HG02885 (cell line): ENCODE data around the gene CALN1.
"Not testable (repeated sequence)": the region's sequence is repeated elsewhere in the genome, so short reads cannot be mapped to it uniquely, and the experiment has no call there.

ENCODE experiments used
- ATAC-seq: cut with Tn5 transposase; IDR thresholded peaks from one replicate; pipeline ENCODE4 v1.9.1; 2021; ENCODE audit warnings: mild to moderate bottlenecking; ENCODE audit not compliant: unreplicated experiment, poor library complexity

CALN1 gene

DNA sequence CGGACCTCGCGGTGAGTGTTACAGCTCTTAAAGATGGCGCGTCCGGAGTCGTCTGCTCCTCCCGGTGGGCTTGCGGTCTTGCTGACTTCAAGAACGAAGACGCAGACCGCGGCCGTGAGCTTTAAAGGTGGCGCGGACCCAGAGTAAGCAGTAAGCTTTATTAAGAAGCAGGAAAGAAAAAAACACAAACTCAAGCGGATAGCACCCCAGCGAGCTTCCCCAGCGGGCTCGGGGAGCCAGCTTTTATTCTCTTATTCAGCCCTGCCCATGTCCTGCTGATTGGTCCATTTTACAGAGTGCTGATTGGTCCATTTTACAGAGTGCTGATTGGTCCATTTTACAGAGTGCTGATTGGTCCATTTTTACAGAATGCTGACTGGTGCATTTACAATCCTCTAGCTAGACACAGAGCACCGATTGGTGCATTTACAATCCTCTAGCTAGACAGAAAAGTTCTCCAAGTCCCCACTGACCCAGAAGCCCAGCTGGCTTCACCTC, at the start of gene CALN1:
Gene CALN1 (minus strand): TSS at position 218 of the 498 bp plus-strand sequence.
- ATAC-seq = not testable (repeated sequence)

DNA sequence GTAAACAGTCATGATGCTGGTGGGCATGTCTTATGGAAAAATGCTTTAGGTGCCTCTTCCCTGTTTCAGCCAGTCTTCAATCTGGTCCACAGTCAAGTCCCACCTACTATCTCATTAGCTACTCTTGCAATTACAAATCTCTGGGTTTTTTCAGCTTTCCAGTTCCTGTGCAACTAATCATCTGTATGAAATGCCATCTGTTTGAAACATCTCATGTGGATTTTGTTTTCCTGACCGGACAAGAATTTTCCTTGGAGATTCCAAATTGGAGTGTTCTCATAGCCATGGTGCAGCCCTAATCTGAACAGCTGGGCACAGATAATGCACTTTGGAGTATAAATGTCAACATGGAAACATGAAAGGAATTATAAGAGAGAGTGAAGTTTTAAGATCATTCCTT, 41.3 kb upstream of the CALN1 start:
- no peak for ATAC-seq

- no peak for ATAC-seq
Observed at GRCh38 chr7:72447465-72448204, 35.5 kb upstream of the CALN1 start.

- no peak for ATAC-seq
Observed at GRCh38 chr7:72446591-72447462, 34.7 kb upstream of the CALN1 start.

GRCh38 chr7:72446131-72446530, 34.0 kb upstream of the CALN1 start:
- no peak for ATAC-seq

- no peak for ATAC-seq
Observed at GRCh38 chr7:72445580-72445979, 33.4 kb upstream of the CALN1 start.

DNA sequence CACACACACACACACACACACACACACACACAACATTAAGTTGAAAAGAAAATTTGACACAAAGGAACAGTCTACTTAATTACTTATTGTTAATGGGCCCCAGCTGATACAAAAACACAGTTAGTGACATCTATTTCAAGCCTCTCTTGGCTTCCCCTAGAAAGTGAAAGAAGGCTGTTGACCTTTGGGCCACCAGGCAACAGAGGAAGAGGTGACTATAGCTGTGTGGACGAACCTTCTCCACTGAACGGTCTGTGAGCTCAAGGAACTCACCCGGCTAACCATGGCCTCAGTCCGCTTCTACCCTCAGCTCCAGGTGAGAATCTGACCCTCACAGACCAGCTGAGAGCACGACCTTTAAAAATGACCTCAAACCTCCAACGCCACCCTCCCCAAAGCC, 32.9 kb upstream of the CALN1 start:
- peak; percentile 56 for ATAC-seq

DNA sequence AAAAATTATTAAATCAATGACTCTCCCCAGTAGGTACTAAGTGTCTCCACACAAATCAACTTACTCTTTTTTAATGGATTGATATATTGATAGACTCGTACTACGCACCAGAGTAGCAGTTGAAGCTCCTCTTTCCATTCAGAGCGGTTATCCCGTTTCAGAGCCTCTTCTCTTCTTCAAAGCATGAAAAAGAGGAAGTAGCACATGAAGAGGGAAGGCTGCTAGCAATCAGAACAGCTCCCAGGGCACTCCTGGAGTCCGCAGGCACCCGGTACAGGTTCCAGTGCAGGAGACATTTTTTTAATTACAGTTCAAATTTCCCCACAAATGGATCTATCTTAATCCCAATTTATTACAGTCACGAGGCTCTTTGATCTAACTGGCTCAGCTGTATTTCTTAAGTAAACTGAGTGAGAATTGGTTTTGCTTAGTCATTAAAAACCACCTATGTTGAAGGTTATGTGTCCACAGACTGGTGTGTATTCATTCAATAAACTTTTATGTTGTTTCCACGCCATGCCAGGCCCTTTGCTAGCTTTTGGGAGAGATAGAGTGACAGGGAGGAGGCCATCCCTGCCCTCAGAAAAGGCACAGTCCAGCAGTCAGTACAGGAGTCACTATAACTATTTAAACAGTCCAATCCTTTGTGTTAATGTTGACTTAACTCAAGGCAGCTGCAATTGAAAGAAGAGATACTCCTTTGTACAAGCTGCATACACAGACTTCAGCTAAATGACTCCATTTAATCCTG, 32.1 kb upstream of the CALN1 start:
- ATAC-seq = peak; percentile 79

DNA sequence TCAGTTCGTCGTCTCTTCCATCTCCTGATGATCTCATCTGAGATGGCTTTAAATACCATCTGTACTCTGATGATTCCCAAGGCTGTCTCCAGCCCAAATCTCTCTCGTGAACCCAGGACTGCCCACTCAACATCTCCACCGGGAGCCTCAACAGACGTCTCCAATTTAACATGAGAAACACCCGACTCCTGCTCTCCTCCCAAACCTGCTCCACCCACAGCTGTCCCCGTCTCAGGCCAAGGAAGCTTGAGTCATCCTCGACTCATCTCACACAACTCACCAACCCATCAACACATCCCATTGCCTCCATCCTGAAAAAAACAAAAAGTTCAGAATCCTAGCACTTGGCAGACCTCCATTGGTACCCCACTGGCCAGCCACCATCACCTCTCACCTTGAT, 29.7 kb upstream of the CALN1 start:
- no peak for ATAC-seq

- no peak for ATAC-seq
Observed at GRCh38 chr7:72438491-72438890, 26.4 kb upstream of the CALN1 start.

- no peak for ATAC-seq
Observed at GRCh38 chr7:72437610-72438009, 25.5 kb upstream of the CALN1 start.

GRCh38 chr7:72437061-72437585, 25.0 kb upstream of the CALN1 start:
- no peak for ATAC-seq

DNA sequence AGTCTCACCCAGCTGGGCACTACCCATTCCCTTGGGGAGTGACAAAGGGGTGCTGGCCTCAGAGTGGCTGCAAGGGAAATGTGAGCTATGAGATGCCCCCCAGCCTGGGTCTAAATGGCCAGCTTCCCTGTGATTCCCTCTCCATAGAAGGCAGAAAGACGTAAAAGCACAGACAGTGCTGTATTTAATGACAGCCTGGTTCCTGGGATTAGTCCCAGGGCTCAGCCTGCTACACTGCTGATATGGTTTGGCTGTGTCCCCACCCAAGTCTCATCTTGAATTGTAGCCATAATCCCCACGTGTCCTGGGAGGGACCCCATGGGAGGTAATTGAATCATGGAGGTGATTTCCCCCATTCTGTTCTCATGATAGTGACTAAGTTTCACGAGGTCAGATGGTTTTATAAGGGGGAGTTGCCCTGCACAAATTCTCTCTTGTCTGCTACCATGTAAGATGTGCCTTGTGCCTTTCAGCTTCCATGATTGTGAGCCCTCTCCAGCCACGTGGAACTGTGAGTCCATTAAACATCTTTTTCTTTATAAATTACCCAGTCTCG, 23.9 kb upstream of the CALN1 start:
- no peak for ATAC-seq

- ATAC-seq = no peak
Observed at GRCh38 chr7:72435366-72435765, 23.2 kb upstream of the CALN1 start.

- ATAC-seq = no peak
Observed at GRCh38 chr7:72430531-72430930, 18.4 kb upstream of the CALN1 start.

- ATAC-seq = no peak
Observed at GRCh38 chr7:72429316-72429715, 17.2 kb upstream of the CALN1 start.

- ATAC-seq = no peak
Observed at GRCh38 chr7:72416846-72417245, 4.7 kb upstream of the CALN1 start.

- no peak for ATAC-seq
Observed at GRCh38 chr7:72415586-72415985, 3.4 kb upstream of the CALN1 start.

- ATAC-seq = no peak
Observed at GRCh38 chr7:72413886-72414285, 1.7 kb upstream of the CALN1 start.

- no peak for ATAC-seq
Observed at GRCh38 chr7:72413290-72413689, 1.2 kb upstream of the CALN1 start.
